Gastrocnemius medialis (tissue), 4 donors: Measurements from ENCODE around the gene FAM98C.

Source experiments
- CTCF ChIP-seq, 5 experiments: fragments of 450-650 bp in 3 of 5; fragments of 200-600 bp in 2 of 5; sonication (generic) in 2 of 5; IDR thresholded peaks in 4 of 5; conservative IDR thresholded peaks in 1 of 5; 1 replicate in 4 of 5; 2 replicates in 1 of 5; pipeline ENCODE4 v1.5.1; 2016 to 2019; ENCODE audit warnings: antibody characterized with exemption in 5 of 5, mild to moderate bottlenecking in 3 of 5, moderate library complexity in 3 of 5
- POLR2A ChIP-seq, 2 donors: fragments of 450-650 bp; IDR thresholded peaks; one replicate each; pipeline ENCODE4 v1.6.1; 2017; ENCODE audit warnings: antibody characterized with exemption in 2 of 2, mild to moderate bottlenecking in 2 of 2, moderate library complexity in 2 of 2

DNA sequence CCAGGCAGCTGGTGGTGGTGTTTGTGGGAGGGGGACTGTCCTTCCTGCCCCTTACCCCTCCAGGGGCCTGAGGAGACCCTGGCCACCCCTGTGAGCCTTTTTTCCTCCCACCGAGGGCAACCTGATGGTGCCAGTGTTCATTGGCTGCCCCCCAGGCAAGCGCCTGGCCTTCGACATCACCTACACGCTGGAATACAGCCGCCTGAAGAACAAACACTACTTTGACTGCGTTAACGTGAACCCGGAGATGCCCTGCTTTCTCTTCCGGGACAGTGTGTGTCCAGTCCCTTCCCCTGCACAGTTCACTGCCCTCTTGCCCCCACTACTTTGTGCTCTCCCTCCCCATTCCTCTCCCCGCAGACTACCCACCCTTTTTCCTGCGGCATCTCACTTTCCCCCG, 35.9 kb upstream of the FAM98C start:
- TF ChIP-seq CTCF (IDR thresholded peaks at IDR 0.05 in 4 of 5, conservative IDR thresholded peaks at IDR 0.05 in 1 of 5) (no peak), POLR2A (IDR thresholded peaks at IDR 0.05) (no peak)
